Measurements from ENCODE around the gene PRPF40B.

Gene PRPF40B

DNA sequence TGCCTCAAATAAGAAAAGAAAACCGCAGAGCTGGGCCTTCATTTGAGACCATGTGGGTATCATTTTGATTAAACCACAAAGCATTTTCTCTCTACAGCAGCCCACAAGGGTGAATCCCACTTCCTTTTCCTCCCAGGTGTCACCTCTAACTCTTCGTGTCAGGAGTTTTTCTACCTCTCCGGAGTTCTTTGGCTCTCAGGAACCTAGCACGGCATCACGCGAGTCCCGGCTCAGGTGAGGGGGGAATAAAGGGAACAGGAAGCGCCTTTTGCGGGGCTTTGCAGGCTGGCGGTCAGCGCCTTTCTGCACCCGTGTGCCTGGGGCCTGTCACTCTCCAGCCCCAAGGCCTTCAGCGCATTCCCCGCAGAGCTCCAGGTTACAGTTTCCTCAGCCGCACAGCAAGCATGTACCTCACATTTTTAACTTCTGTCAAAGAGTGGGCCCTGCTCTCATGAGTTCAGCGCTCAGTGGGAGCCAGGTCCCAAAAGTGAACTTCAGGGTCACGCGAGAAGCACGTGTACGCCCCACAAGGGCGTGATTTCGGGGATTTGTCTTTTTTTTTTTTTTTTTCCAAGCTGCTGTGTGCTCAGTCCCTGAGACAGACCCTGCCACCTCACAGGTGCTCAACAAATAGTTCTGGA is 740 bp upstream of the PRPF40B start:
- TF ChIP-seq, protein P1, sequence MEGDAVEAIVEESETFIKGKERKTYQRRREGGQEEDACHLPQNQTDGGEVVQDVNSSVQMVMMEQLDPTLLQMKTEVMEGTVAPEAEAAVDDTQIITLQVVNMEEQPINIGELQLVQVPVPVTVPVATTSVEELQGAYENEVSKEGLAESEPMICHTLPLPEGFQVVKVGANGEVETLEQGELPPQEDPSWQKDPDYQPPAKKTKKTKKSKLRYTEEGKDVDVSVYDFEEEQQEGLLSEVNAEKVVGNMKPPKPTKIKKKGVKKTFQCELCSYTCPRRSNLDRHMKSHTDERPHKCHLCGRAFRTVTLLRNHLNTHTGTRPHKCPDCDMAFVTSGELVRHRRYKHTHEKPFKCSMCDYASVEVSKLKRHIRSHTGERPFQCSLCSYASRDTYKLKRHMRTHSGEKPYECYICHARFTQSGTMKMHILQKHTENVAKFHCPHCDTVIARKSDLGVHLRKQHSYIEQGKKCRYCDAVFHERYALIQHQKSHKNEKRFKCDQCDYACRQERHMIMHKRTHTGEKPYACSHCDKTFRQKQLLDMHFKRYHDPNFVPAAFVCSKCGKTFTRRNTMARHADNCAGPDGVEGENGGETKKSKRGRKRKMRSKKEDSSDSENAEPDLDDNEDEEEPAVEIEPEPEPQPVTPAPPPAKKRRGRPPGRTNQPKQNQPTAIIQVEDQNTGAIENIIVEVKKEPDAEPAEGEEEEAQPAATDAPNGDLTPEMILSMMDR (IDR thresholded peaks at IDR 0.05; ENCODE audit: low read depth, low read length), result no peak
- H3K4me3 ChIP-seq (replicated peaks in 1 of 2; ENCODE audit: low read depth in 2 of 2, low read length in 2 of 2), result peak overlapping the region; percentile 47 to 63
- peak in 1 of 2 donors; percentile 22 for DNase-seq (ENCODE audit: low read depth in 2 of 2)

- peak; percentile 19 to 76 for DNase-seq (ENCODE audit: low read depth in 2 of 2)
- TF ChIP-seq, protein P1 (IDR thresholded peaks at IDR 0.05; ENCODE audit: low read depth, low read length), result no peak
- H3K4me3 ChIP-seq (replicated peaks in 1 of 2; ENCODE audit: low read depth in 2 of 2, low read length in 2 of 2), result no peak overlapping the region
Observed at GRCh38 chr12:49624921-49625577, 1.7 kb downstream of the PRPF40B start.

DNA sequence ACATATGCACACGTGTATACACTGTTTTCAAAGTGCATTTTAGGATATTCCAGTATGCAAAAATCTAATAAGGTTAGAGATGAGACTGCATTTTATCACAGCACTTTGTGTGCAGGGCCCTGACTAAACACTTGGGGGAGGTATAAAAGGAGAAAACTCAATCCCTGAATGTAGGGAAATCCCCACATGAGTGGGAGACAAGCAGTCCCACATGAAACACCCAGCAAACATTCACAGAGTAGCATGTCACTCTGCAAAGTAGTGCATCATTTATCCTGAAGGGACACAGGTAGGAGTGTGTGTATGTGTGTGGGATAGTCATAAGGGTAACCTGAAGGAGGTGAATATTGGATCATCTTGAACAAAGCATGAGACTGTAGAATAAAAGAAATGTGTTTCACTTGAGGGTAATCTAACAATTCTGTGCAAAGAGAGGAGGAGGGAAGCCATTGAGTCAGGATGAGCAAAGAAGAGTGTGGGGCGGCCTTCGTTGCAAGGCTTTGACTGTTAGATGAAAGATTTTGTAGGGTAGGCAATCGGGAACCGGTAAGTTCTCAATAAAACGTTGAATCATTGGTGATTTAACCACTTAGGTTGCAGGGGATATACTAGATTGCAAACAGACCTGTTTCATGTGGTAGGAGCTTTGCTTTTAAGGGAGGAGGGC is 2.9 kb downstream of the PRPF40B start:
- TF ChIP-seq, protein P1 (IDR thresholded peaks at IDR 0.05; ENCODE audit: low read depth, low read length), result peak; percentile 32
- H3K4me3 ChIP-seq (replicated peaks in 1 of 2; ENCODE audit: low read depth in 2 of 2, low read length in 2 of 2), result no peak overlapping the region
- peak in 1 of 2 donors; percentile 49 for DNase-seq (ENCODE audit: low read depth in 2 of 2)

DNA sequence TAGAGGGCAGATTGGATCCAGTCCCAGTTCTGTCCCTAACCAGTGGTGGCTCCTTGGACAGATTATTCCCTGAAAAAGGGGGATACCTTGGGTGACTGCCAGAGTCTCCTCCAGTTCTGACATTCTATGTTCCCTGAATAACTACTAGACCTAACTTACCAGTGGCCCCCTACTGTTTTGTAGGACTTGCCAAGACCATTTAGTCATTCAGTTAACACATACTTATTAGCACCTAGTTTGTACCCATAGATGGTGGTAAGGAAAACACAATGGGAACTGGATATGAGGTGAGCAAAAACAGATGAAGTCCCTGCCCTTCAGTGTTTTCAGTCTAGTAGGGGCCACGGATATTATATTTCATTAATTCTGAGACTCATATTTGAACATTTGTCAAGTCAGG is 3.5 kb downstream of the PRPF40B start:
- no peak for DNase-seq (ENCODE audit: low read depth in 2 of 2)
- H3K4me3 ChIP-seq (replicated peaks in 1 of 2; ENCODE audit: low read depth in 2 of 2, low read length in 2 of 2), result no peak overlapping the region
- TF ChIP-seq, protein P1 (IDR thresholded peaks at IDR 0.05; ENCODE audit: low read depth, low read length), result no peak

DNA sequence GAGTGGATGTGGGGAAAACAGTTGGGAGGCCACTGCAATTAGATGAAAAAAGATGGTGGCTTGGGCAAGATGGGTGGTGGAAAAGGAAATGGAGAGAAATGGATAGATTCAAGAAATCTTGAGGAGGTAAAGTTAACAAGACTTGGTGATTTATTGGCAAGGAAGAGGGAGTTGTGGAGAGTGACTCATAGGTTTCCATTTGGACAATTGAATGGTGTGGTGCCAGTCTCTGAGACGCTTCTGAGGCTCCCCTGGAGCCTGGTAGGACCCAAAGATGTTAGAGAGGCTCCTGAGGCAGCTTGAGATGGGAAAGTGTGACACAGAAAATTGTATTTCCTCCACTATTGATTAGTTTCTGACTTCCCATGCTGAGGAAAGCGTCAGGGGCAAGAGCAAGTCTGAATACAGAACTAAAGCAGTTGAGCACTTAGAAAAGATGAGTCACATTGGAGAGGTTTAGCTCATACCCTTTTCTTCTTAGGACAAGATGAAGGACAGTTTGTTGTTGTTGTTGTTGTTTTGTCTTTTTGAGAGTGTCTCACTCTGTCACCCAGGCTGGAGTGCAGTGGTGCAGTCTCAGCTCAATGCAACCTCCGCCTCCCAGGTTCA is 4.5 kb downstream of the PRPF40B start:
- DNase-seq (ENCODE audit: low read depth in 2 of 2), result peak; percentile 47 to 69
- TF ChIP-seq, protein P1 (IDR thresholded peaks at IDR 0.05; ENCODE audit: low read depth, low read length), result no peak
- no peak overlapping the region for H3K4me3 ChIP-seq (replicated peaks in 1 of 2; ENCODE audit: low read depth in 2 of 2, low read length in 2 of 2)

GRCh38 chr12:49631336-49631907 is 8.1 kb downstream of the PRPF40B start:
- no peak for DNase-seq (ENCODE audit: low read depth in 2 of 2)
- TF ChIP-seq, protein P1 (IDR thresholded peaks at IDR 0.05; ENCODE audit: low read depth, low read length), result no peak
- H3K4me3 ChIP-seq (replicated peaks in 1 of 2; ENCODE audit: low read depth in 2 of 2, low read length in 2 of 2), result no peak overlapping the region

Measured in cardiac fibroblast (primary cell).